PC-9 (cell line): ENCODE results near the gene RAB40C. TPM values are rescaled to one million over a fixed set of nuclear protein-coding genes. Genes with fewer than 3 reads are reported as not detected.

Source experiments
- BruUV-seq: library from RNA; stranded (reverse); fragments of 400-500 nt; replicated peaks from 2 replicates; lab custom pipeline; 2021; lab: Mats Ljungman, UMichigan
- CTCF ChIA-PET: fragments of 300-600 bp; sonication (Branson Sonifier 250); formaldehyde crosslinking; loops from one replicate; lab custom pipeline; 2022; ENCODE audit warnings: antibody characterized with exemption; lab: Charles Lee
- POLR2A ChIA-PET: fragments of 300-600 bp; sonication (Branson Sonifier 250); formaldehyde crosslinking; loops from one replicate; lab custom pipeline; 2022; ENCODE audit warnings: antibody characterized with exemption; ENCODE audit not compliant: unreplicated experiment; lab: Charles Lee
- DNase-seq, 2 experiments: peaks; one replicate each; pipeline versions ENCODE4 v3.0.0 to v3.0.0-alpha.2; 2015 to 2022; ENCODE audit warnings: mixed read lengths in 1 of 2
- H2AFZ ChIP-seq: fragments of 200-600 bp; sonication (generic); 2 replicates; pipeline ENCODE4 v1.8.1; 2017; ENCODE audit warnings: antibody characterized with exemption
- H3F3A ChIP-seq: fragments of 200-600 bp; sonication (generic); 2 replicates; pipeline ENCODE4 v1.8.1; 2017; ENCODE audit warnings: antibody characterized with exemption, mild to moderate bottlenecking, low read depth; ENCODE audit not compliant: insufficient read depth
- H3K27ac ChIP-seq: fragments of 200-600 bp; sonication (generic); 2 replicates; pipeline ENCODE4 v1.6.1; 2016; ENCODE audit warnings: mixed run types
- H3K27me3 ChIP-seq: fragments of 200-600 bp; sonication (generic); 2 replicates; pipeline ENCODE4 v1.6.1; 2016; ENCODE audit warnings: low read depth, mixed run types; ENCODE audit not compliant: insufficient read depth
- H3K36me3 ChIP-seq: fragments of 200-600 bp; sonication (generic); 2 replicates; pipeline ENCODE4 v1.6.1; 2016; ENCODE audit warnings: low read depth, mixed run types
- H3K4me1 ChIP-seq: fragments of 200-600 bp; sonication (generic); replicated peaks from 2 replicates; pipeline ENCODE4 v1.6.1; 2016; ENCODE audit warnings: mixed run types; ENCODE audit not compliant: insufficient read depth
- H3K4me2 ChIP-seq: fragments of 200-600 bp; sonication (generic); 2 replicates; pipeline ENCODE4 v1.6.1; 2017; ENCODE audit warnings: mixed run types
- H3K4me3 ChIP-seq: fragments of 200-600 bp; sonication (generic); 2 replicates; pipeline ENCODE4 v1.6.1; 2016; ENCODE audit warnings: mixed run types
- H3K79me2 ChIP-seq: fragments of 200-600 bp; sonication (generic); 2 replicates; pipeline ENCODE4 v1.6.1; 2017; ENCODE audit warnings: low read depth, mixed run types
- H3K9me2 ChIP-seq: fragments of 200-600 bp; sonication (generic); 2 replicates; pipeline ENCODE4 v1.8.1; 2017; ENCODE audit warnings: mild to moderate bottlenecking; ENCODE audit not compliant: insufficient read depth
- H3K9me3 ChIP-seq: fragments of 200-600 bp; sonication (generic); 2 replicates; pipeline ENCODE4 v1.8.1; 2016; ENCODE audit warnings: low read depth; ENCODE audit not compliant: insufficient read depth
- H4K20me1 ChIP-seq: fragments of 200-600 bp; sonication (generic); 2 replicates; pipeline ENCODE4 v1.8.1; 2017; ENCODE audit not compliant: insufficient read depth
- CTCF ChIP-seq: fragments of 200-600 bp; sonication (generic); conservative IDR thresholded peaks from 2 replicates; pipeline ENCODE4 v1.6.1; 2017; ENCODE audit warnings: mixed run types, antibody characterized with exemption, mild to moderate bottlenecking, moderate library complexity
- EZH2 ChIP-seq: fragments of 200-600 bp; sonication (generic); IDR thresholded peaks from 2 replicates; pipeline ENCODE4 v1.8.0; 2017; ENCODE audit warnings: antibody characterized with exemption, low read depth
- intact Hi-C: fragments of 100-400 bp; cut with micrococcal nuclease; formaldehyde crosslinking; loops from one replicate; pipeline ENCODE4 v1.10.0; 2022; ENCODE audit not compliant: unreplicated experiment
- total RNA-seq: library from RNA; stranded (reverse); gene quantifications from 2 replicates; pipeline ENCODE4 v1.2.3, GENCODE V29; 2021

Gene RAB40C
- total RNA-seq, 1 experiment from 2014 or later: 47.1 TPM

- no peak for DNase-seq
- ChIA-PET POLR2A (no interaction called here), CTCF (no interaction called here)
- 0 out of 2 replicates have a peak, but pooled peaks have one; percentile 19 for TF ChIP-seq CTCF
- no peak for TF ChIP-seq EZH2
- no TSS peak for BruUV-seq
- H3K36me3 ChIP-seq: no peaks in the 10 kb centered on the region
- H3K79me2 ChIP-seq: peaks cover 10% of the 10 kb centered on the region
- H2AFZ ChIP-seq: no peak overlapping the region
- no peaks in the 10 kb centered on the region for H3K9me3 ChIP-seq
- no peaks in the 10 kb centered on the region for H3K27me3 ChIP-seq
- intact Hi-C loops: no loop called here
- H3K4me1 ChIP-seq: peaks cover 3% of the 10 kb centered on the region
- H3K4me3 ChIP-seq: no peak overlapping the region
- no peak overlapping the region for H3K4me2 ChIP-seq
- no peak overlapping the region for H3K27ac ChIP-seq
- no peaks in the 10 kb centered on the region for H3K9me2 ChIP-seq
- H3F3A ChIP-seq: peaks cover 6% of the 10 kb centered on the region; the same call in 1 of the 2 replicates
- H4K20me1 ChIP-seq: no peaks in the 10 kb centered on the region; the same call in none of the 2 replicates
Observed at GRCh38 chr16:582614-583331, 7.1 kb upstream of the RAB40C start.

- peaks cover 6% of the 10 kb centered on the region for H3K4me1 ChIP-seq
- POLR2A ChIA-PET: no interaction called here
- CTCF ChIA-PET: no interaction called here
- intact Hi-C loops: no loop called here
- H3F3A ChIP-seq: peaks cover 7% of the 10 kb centered on the region; the same call in 1 of the 2 replicates
- TF ChIP-seq EZH2: no peak
- no peak for TF ChIP-seq CTCF
- no peak for DNase-seq
- no peaks in the 10 kb centered on the region for H3K9me2 ChIP-seq
- H3K27ac ChIP-seq: no peak overlapping the region
- H3K36me3 ChIP-seq: no peaks in the 10 kb centered on the region
- H3K27me3 ChIP-seq: no peaks in the 10 kb centered on the region
- H3K4me3 ChIP-seq: no peak overlapping the region
- H4K20me1 ChIP-seq: no peaks in the 10 kb centered on the region; the same call in none of the 2 replicates
- peaks cover 16% of the 10 kb centered on the region for H3K79me2 ChIP-seq
- no peaks in the 10 kb centered on the region for H3K9me3 ChIP-seq
- H2AFZ ChIP-seq: no peak overlapping the region
- BruUV-seq: no TSS peak
- no peak overlapping the region for H3K4me2 ChIP-seq
Observed at GRCh38 chr16:583470-583814, 6.4 kb upstream of the RAB40C start.

GRCh38 chr16:583815-584591, 5.9 kb upstream of the RAB40C start:
- Histone ChIP-seq H3F3A (peaks cover 7% of the 10 kb centered on the region; the same call in 1 of the 2 replicates), H3K27ac (no peak overlapping the region), H3K4me2 (no peak overlapping the region), H3K27me3 (no peaks in the 10 kb centered on the region), H3K79me2 (peaks cover 19% of the 10 kb centered on the region), H3K9me2 (no peaks in the 10 kb centered on the region), H3K4me1 (peaks cover 6% of the 10 kb centered on the region), H3K36me3 (no peaks in the 10 kb centered on the region), H4K20me1 (no peaks in the 10 kb centered on the region; the same call in none of the 2 replicates), H3K9me3 (no peaks in the 10 kb centered on the region), H2AFZ (no peak overlapping the region), H3K4me3 (no peak overlapping the region)
- CTCF ChIA-PET: no interaction called here
- intact Hi-C loops: no loop called here
- no TSS peak for BruUV-seq
- no peak for DNase-seq
- TF ChIP-seq CTCF (no peak), EZH2 (no peak)
- POLR2A ChIA-PET: no interaction called here
